SW 1271 (cell line): ENCODE measurements around the gene SLC4A4.

ENCODE experiments used
- DNase-seq, 2 experiments: peaks; one replicate each; lab custom pipeline; 2025; lab: John Stamatoyannopoulos, UW

Gene SLC4A4

DNA sequence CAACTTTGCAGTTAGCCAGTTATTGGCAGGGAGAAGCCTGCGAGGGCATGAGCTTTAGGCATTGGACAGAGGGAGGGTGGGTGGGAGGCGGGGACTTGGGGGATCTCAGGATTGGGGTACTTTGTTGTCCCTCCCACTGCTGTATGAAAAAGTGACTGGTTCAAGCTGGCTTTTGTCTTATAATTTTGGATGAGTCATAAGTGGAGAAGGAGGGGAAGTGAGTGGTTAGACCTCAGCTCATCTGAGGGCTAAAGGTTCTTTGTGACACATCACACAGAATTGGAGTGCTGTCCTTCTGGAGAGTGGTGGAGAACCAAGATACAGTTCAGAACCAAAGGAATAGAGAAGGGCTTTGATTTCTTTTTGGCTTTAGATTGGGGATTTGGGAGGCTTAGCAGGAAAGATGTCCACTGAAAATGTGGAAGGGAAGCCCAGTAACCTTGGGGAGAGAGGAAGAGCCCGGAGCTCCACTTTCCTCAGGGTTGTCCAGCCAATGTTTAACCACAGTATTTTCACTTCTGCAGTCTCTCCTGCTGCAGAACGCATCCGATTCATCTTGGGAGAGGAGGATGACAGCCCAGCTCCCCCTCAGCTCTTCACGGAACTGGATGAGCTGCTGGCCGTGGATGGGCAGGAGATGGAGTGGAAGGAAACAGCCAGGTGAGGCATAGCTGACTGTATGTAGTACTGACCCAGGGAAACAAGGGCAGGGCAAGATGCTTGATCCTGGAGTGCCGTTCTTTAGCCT lies at the start of gene SLC4A4:
Gene SLC4A4, plus strand, starts transcription at position 175 of the 748 bp plus-strand sequence.
- no peak for DNase-seq

DNA sequence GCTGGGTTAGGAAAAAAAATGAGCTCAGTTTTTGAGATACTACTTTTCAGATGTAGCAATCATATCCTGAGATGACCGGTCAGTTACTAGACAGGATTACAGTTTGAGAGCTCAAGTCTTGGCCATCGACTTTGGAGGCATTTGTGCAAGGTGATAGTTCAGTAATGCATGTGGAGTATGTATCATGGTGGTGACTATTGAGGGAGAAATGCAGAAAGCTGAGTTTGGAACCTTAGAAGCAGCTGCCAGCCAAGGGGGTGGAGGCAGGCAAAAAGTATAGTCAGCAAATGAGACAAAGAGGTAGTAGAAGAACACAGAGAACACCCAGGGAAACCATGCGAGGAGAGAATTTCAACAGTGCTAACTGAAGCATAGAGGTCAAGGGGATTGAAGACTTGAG lies 48.7 kb upstream of the SLC4A4 start:
- DNase-seq, result no peak

DNA sequence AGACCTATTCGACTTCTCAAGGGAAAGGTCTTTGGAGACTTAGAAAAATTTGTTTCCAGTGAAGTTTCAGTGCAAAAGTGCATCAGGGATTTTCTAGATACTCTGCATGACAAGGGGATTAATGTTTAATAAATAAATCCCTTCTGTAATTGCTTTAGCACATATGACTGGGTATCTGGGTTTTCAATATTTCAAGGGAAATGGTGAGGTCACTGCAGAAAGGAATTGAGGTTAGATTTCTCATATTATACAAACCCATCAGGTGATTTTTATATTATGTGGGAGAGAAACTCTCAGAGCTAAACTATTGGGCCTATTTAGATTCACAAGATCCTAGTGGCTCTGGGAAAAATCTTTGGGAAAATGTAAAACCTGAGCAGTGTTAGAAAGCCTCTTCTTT lies 48.3 kb upstream of the SLC4A4 start:
- DNase-seq, result no peak

DNA sequence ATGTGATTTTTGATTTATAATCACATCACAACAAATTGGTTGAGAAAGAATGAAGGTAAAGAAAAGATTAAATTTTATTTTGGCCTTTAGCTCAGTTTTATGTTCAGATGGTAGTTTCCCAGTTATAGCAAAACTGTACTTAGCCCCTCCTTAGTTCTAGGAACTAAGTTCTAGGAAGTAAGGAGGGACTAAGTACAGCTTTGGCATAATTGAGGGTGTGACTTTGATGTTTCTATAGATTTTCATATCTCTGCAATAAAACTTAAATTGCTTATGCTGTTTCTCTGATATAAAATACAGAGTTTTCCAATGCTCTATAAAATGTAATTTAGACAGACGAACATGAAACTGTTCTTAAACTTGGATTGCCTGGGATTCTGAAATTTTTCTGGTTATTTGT lies 46.6 kb upstream of the SLC4A4 start:
- no peak for DNase-seq

DNA sequence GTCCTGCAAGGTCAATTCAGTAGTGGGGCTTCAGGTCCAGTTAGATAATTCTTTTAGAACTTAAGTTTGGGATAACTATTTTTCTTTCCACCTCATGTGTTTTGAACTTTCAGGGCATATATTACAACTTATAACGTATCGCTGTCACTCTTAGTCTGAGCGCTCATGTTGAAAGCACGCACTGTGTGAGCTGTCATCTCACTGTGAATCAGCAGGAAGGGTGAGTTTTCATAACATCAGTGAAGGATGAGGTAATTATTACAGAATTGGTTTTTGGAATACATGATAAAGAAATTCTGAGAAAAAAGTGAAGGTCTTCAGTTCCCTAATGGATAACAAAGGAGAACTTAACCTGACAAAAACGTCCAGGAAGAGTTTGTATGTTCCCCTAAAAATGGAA lies 45.1 kb upstream of the SLC4A4 start:
- no peak for DNase-seq

DNA sequence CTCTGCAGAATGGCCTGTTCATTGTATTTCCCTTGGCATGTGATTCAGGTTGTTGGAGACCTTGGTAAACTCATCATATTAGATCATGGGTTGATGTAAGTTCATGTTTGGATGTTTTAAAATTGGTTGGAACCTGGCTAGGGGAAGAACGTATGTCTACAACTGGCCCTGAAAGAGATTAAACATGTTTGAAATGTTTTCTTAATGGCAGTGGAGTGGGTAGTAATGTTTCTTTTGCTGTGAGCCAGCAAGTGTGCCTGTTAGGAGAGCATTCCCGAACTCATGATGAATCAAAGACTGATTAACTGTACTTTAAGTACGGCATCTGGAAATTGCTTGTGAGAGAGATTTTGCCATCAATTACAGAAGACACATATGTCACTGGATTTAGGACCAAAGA lies 44.5 kb upstream of the SLC4A4 start:
- DNase-seq, result no peak

DNA sequence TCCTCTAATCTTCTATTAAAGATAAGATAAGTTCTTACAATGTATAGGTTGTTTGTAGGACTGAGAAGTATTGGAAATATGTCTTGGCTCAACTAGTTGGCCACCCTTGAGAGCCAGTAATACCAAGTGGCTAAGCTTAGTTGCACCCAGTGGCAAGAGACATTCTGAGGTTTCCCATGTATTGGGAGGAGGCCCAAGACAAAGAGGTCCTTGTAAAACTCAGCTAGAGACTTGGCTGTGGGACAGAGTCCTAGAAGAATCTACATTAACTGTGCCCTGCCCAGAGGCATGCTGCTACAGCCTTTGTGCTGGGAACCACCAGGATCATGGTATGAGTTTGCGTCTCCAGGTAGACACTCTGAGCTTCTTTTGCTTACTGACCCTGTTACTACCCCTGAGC lies 41.9 kb upstream of the SLC4A4 start:
- no peak for DNase-seq

DNA sequence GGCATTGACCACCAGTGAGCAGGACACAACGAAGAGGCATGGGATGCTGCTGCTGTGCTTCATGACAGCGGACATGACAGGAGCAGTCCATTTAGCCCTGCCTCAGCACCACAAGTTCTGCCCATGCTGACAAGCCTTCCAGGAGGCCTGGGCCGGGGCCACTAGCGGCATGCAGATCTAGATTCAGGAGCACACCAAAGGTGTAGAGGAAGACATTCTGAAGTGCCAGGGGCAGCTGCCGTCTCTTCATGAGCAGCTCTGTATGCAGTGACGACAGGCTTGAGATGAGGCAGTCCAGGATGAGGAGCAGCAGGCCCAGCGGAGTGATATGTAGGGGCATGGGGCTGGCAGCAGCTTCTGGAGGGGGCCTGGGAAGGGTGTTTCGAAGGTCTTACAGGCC lies 38.5 kb upstream of the SLC4A4 start:
- DNase-seq, result no peak

DNA sequence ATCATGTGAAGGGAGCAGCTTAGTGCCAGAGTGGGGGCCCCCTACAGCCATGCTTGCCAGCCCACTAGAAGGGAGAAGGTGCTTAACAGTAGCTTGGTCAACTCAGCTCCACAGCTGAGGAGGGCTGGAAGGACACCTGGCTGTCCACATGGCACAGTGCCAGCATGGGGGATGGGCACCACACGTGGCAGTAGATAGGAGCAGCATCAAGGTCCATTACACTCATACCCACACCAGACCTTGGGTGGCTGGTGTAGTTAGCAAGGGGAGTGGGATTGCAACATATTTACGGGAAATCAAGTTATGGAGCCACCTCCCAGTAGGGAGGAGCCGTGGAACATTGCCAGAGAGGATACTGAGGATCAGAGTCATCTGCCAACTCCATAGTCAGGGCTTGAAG lies 37.9 kb upstream of the SLC4A4 start:
- no peak for DNase-seq

DNA sequence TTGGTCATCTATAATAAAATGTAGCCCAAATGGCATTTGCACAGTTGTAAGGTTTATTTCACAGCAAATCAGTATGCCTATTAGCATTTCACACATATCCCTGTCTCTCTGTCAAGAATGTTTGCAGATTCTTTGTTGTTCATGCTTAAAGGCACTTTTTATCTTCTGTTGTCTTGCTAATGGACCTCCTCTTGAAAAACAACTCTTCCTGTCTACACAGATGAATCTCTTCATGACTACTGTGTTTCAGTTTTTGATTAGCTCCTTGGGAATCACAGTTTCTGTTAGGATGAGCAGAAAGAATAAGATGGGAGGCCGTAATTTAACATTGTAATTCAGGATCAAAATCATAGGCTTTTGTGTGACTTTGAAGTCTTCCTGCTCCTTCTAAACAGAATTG lies 35.5 kb upstream of the SLC4A4 start:
- no peak for DNase-seq

DNA sequence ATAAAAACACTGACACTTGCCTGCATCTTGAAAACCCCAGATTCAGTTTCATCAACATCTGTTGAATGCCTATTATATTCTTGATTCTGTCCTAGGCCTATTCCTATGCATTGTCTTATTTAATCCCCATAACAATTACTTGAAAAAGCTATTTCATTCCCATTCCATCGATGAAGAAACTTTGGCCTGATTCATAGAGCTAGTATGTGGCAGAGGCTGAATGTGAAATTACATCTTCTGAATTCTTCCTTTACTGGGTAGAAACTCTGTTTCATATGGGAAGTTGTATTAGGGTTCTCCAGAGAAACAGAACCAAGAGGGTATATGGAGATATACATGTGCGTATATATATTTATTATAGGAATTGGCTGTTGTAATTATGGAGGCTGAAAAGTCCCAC lies 35.0 kb upstream of the SLC4A4 start:
- no peak for DNase-seq

DNA sequence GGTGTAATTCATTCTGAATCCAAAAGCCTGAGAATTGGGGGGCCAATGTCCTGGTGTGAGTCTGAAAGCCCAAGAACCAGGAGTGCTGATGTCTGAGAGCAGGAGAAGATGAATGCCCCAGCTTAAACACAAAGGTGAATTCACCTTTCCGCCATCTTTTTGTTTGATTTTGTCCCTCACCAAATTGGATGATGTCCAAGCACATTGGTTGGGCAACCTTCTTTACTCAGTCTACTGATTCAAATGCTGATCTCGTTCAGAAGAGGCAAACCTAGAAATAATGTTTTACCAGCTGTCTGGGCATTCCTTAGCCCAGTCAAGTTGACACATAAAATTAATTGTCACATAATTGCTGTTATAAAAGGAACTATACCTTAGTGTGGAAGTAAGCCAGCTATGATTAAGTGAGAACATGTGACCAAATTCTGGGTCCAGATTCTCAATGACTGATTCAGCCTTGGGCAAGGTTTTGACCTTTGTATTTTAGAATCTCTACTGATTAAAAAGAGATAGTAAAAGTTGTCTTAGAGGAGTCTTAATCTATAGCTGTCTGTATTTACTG lies 34.5 kb upstream of the SLC4A4 start:
- no peak for DNase-seq

DNA sequence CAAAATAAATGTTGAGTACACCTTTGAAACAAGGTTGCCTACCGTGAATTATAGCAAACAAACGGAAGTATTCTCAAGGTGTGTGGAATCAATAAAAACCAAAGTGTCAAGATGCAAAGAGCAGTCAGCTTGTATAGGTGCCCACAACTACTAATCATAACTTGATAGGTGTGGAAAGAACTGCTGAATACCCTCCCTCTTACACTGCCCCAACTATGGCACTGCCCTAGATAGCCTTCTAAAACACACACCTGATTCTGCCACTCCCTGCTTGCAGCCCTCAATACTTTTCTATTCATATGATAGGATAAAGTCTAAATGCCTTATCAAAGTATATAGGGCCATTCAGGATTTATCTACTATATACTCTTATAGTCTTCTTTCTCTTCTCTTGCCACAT lies 31.1 kb upstream of the SLC4A4 start:
- no peak for DNase-seq

DNA sequence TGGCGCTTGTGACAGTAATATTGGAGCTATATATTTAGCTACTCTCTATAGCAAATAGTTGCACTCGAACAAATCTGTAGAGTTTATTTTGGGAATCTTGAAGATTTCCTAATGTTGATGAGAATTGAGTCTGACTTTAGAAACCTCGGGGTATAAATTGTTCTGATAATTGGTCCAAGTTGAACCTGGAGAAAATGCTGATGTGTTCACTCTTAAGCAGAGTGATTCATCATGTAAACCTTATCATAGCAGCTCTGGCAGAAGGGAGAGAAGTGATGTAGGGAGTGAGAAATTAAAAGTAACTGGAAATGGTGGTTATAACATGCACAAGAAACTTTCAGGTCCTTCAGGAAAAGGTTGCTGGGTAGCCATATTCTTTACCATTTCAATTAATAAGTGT lies 16.4 kb upstream of the SLC4A4 start:
- DNase-seq, result no peak

DNA sequence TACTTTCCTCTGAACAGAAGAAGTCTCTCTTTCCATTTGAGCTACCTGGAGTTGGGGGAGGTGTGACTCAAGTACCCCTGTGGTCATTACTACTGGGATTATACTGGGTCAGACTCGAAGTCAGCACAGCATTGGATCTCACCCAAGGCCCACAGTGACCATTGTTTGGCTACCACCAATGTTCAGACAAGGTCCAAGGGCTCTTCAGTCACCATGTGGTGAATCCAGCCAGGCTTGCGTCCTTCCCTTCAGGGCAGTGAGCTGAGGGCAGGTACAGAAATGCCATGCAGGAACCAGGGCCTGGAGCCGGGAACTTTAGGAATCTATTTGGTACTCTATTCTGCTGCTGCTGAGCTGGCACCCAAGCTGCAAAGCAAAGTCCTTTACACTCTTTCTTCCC lies 5.5 kb upstream of the SLC4A4 start:
- DNase-seq, result no peak

DNA sequence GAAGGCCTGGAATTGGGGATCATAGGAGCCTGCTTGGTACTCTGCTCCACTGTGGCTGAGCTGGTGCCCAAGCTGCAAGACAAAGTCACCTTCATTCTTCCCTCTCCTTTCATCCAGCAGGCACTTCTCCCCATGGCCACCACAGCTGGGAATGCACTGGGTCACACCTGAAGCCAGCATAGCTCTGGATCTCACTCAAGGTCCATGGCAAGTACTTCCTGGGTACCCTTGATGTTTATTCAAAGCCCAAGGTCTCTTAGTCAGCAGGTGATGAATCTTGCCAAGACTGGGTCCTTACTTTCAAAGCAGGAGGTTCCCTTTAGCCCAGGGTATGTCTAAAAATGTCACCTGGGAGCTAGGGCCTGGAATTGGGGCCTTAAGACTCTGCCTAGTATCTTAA lies 4.9 kb upstream of the SLC4A4 start:
- DNase-seq, result no peak

DNA sequence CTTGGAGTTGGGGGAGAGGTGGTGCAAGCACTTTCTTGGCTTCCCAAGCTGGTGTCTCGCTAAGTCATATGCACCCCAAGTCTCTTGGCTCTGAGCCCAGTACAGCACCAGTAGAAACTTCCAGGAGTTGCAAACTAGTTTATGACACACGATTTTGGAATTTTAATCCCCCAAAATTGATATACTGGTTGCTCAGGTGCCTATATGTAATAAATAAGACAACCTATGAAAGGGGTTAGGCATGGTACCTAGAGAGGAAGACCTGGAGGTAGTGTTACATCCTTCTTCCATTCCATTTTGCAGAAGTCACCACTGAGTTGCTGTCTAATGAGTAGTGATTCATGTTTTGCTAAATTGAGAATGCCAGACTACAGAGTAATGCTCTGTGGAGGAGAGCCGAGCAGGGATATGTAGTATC lies 4.3 kb upstream of the SLC4A4 start:
- DNase-seq, result no peak

DNA sequence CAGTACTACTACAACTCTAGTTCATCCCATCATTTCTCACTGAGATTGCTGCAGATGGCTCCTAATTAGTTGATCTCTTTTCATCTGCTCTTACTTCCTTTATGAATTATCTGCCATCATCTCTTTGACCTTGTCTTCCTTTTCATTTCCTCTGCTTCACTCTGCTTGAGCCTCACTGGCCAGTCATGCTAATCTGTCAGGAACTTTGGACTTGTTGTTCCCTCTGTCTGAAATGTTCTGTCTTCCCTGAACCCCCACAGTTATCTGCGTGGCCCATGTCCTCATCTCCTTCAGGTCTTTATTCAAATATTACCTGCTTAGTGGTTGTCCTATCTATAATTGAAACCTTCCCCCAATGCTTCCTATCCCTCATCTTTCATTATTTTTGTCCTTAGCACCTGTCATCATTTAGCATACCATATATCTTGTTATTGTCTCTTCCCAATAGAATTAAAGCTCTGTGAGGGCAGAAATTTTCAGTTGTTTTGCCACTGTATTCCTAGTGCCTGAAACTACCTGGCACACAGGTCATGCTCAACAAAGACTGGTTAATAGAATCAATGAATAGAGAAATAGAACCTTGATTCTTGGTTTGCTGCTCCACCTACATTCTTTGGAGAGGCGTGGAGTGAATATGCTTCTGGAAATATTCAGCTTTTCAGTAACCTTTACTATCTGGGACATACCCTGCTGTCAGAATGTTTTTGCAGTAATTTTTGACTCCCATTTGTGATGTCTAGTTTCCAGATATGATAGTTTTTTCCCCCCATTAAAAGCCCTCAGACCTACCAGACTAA lies 5.0 kb downstream of the SLC4A4 start:
- DNase-seq, result no peak

DNA sequence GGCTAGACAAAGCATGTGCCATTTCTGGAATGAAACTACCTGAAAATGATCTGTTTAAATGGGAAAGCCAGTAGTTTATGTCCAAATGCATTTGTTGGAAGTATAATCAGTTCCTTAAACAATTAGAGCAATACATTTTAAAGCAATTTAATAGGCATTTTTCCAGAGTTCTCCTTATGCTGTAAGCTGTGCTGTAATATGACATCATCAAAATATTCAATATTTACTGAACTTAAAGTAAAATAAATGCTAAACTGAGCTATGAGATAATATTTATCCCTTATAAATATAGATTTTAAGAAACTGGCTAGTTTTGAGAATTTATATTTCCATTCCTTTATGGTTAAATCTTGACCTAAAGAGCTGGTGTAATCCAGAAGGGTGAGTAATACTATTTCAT lies 7.9 kb downstream of the SLC4A4 start:
- no peak for DNase-seq

DNA sequence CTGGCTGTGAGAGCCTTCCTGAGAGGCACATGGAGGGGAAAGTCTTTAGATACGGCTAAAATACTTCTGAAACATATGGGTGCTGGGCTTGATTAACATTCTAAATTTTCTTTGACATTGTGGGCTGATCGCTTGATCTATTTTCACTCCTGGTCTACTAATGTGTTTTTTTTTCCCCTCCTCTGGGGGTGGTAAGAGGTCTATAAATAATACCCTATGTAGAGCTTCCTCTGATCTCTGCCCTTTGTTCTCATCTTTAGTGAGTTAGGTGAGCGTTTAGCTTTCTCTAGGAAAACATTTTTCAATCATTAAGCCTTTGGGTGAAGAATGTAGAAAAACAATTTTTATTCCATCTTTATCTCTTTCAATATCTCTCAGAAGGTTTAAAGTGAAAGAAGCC lies 9.8 kb downstream of the SLC4A4 start:
- no peak for DNase-seq

DNA sequence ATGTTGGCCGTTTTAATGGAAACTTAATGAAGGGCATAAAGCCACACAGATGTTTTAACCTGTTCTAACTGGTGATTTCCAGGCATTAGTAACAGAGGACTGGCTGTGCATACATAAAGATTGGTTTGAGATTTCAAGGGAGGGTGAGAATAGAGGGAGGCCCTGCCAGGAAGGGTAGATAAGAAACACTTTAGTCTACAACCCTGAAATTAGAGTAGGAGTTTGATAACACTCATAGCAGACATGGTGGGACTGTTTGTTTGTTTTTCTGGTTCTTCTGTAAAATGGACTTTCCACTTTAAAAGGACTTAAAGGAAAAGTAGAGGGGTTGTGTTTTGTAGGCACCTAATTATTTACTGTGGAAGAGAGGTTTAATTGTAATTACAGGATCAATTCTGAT lies 16.2 kb downstream of the SLC4A4 start:
- DNase-seq, result no peak

DNA sequence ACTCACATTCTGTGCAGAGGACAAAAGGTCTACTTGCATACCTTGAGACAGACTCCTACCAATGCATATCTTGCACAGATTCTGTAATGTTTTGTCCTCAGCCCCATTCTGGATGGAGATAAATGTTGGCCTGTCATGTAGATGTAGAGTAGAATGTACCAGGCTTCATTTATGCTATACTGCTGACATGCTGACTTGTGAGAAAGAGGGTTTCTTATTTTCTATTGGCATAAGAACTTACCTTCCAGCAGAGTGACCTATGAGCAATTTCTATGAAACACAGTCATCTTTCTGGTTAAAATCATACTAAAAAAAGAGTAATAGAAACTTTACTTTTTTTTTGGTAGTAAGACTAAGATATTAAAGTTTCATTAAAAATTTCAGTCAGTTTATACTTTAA lies 17.2 kb downstream of the SLC4A4 start:
- no peak for DNase-seq

DNA sequence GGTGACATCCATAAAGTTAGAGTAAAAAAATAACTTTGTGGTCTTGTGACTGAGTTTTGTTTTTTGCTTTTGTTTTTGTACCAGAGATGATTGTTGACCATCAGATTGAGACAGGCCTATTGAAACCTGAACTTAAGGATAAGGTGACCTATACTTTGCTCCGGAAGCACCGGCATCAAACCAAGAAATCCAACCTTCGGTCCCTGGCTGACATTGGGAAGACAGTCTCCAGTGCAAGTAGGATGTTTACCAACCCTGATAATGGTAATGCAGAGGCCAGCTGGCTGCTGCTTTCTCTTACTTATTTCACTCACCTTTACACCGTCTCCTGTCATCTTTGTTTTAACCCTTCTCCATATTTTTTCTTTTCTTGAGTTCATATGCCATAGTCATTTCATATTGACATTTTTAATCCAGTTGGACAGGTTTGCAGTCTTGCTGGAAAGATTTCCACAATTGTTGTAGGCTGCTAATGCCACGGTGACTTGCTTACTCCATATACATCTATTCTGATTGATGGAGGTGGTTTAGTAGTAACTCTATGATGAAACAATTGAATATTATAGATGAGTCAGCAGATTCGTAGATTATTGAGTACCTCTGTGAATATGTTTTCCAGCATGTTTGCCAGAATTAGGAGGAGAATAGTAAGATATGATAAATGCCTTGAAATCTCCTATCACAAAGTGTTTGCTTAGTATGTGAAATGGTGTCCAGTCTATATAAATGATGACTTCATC lies 18.3 kb downstream of the SLC4A4 start:
- no peak for DNase-seq
